CD4-positive, alpha-beta T cell treated with Interleukin-15 for 4 hours (primary cell): Measurements from ENCODE around the gene UBE2H.
"Not testable (repeated sequence)": the region's sequence is repeated elsewhere in the genome, so short reads cannot be mapped to it uniquely, and the experiment has no call there.

Experiments used
- DNase-seq: peaks from one replicate; pipeline ENCODE4 v3.0.0-alpha.2; 2020; ENCODE audit warnings: low spot score

The UBE2H gene

GRCh38 chr7:129843978-129844840 lies 108.6 kb downstream of the UBE2H start:
- no peak for DNase-seq

- DNase-seq: no peak
Observed at GRCh38 chr7:129843365-129843898, 109.3 kb downstream of the UBE2H start.

- no peak for DNase-seq
Observed at GRCh38 chr7:129841465-129841864, 111.3 kb downstream of the UBE2H start.

- DNase-seq: no peak
Observed at GRCh38 chr7:129840757-129841156, 112.0 kb downstream of the UBE2H start.

GRCh38 chr7:129836983-129837382 lies 115.8 kb downstream of the UBE2H start:
- no peak for DNase-seq

GRCh38 chr7:129835569-129835968 lies 117.2 kb downstream of the UBE2H start:
- no peak for DNase-seq

- DNase-seq: not testable (repeated sequence)
Observed at GRCh38 chr7:129833353-129833752, 119.4 kb downstream of the UBE2H start.

GRCh38 chr7:129832701-129833227 lies 120.0 kb downstream of the UBE2H start:
- DNase-seq: no peak

GRCh38 chr7:129832282-129832681 lies 120.5 kb downstream of the UBE2H start:
- no peak for DNase-seq

GRCh38 chr7:129831424-129832058 lies 121.2 kb downstream of the UBE2H start:
- no peak for DNase-seq

GRCh38 chr7:129830949-129831348 lies 121.8 kb downstream of the UBE2H start:
- DNase-seq: no peak

- DNase-seq: peak; percentile 69
Observed at GRCh38 chr7:129829737-129830631, 122.8 kb downstream of the UBE2H start.

- no peak for DNase-seq
Observed at GRCh38 chr7:129828989-129829736, 123.6 kb downstream of the UBE2H start.

- DNase-seq: no peak
Observed at GRCh38 chr7:129828078-129828762, 124.5 kb downstream of the UBE2H start.

- no peak for DNase-seq
Observed at GRCh38 chr7:129827467-129827990, 125.2 kb downstream of the UBE2H start.

- DNase-seq: not testable (repeated sequence)
Observed at GRCh38 chr7:129826895-129827294, 125.9 kb downstream of the UBE2H start.

GRCh38 chr7:129825209-129825970 lies 127.4 kb downstream of the UBE2H start:
- DNase-seq: peak; percentile 84

GRCh38 chr7:129824291-129825208 lies 128.2 kb downstream of the UBE2H start:
- DNase-seq: no peak
